Measurements from ENCODE around the gene UBE2J2.

UBE2J2 gene

GRCh38 chr1:1313500-1314236, 40.0 kb upstream of the UBE2J2 start:
- H3K79me2 ChIP-seq (ENCODE audit: control insufficient read depth, low read length), result peaks cover 33% of the 10 kb centered on the region
- 0 out of 2 replicates have a peak, but pooled peaks cover 3% of the 10 kb centered on the region for H4K20me1 ChIP-seq (ENCODE audit: control insufficient read depth, insufficient read depth, low read depth, low read length)
- H3K4me3 ChIP-seq (ENCODE audit: low read length), result no peak overlapping the region
- no peaks in the 10 kb centered on the region for H3K9me3 ChIP-seq (ENCODE audit: control insufficient read depth, insufficient read depth, low read length)
- peaks cover 70% of the 10 kb centered on the region for H3K36me3 ChIP-seq (ENCODE audit: control insufficient read depth, low read length)
- peaks cover 9% of the 10 kb centered on the region for H3K4me1 ChIP-seq (ENCODE audit: control insufficient read depth, low read length)
- TF ChIP-seq EZH2phosphoT487 (IDR thresholded peaks at IDR 0.05; ENCODE audit: borderline replicate concordance, low read length) (no peak), CTCF (IDR thresholded peaks at IDR 0.05; ENCODE audit: low read depth, low read length, poor library complexity, severe bottlenecking) (no peak)
- H3K27me3 ChIP-seq (ENCODE audit: control insufficient read depth, low read length), result no peaks in the 10 kb centered on the region
- no peaks in the 10 kb centered on the region for H3K9me2 ChIP-seq (replicated peaks; ENCODE audit: control insufficient read depth, low read length)
- no peak overlapping the region for H3K27ac ChIP-seq (ENCODE audit: low read depth, low read length)
- peaks cover 11% of the 10 kb centered on the region; the same call in 1 of the 2 replicates for H3F3A ChIP-seq (ENCODE audit: control insufficient read depth, insufficient read depth)
- H3K4me2 ChIP-seq (ENCODE audit: low read length), result no peak overlapping the region

- Histone ChIP-seq H3K27ac (ENCODE audit: low read depth, low read length) (no peak overlapping the region), H3K9me3 (ENCODE audit: control insufficient read depth, insufficient read depth, low read length) (no peaks in the 10 kb centered on the region), H3K4me1 (ENCODE audit: control insufficient read depth, low read length) (peaks cover 9% of the 10 kb centered on the region), H4K20me1 (ENCODE audit: control insufficient read depth, insufficient read depth, low read depth, low read length) (0 out of 2 replicates have a peak, but pooled peaks cover 3% of the 10 kb centered on the region), H3K79me2 (ENCODE audit: control insufficient read depth, low read length) (peaks cover 35% of the 10 kb centered on the region), H3K36me3 (ENCODE audit: control insufficient read depth, low read length) (peaks cover 64% of the 10 kb centered on the region), H3K9me2 (replicated peaks; ENCODE audit: control insufficient read depth, low read length) (no peaks in the 10 kb centered on the region), H3F3A (ENCODE audit: control insufficient read depth, insufficient read depth) (peaks cover 5% of the 10 kb centered on the region; the same call in 1 of the 2 replicates), H3K4me3 (ENCODE audit: low read length) (no peak overlapping the region), H3K27me3 (ENCODE audit: control insufficient read depth, low read length) (no peaks in the 10 kb centered on the region), H3K4me2 (ENCODE audit: low read length) (no peak overlapping the region)
- no peak for TF ChIP-seq CTCF (IDR thresholded peaks at IDR 0.05; ENCODE audit: low read depth, low read length, poor library complexity, severe bottlenecking)
- TF ChIP-seq EZH2phosphoT487 (IDR thresholded peaks at IDR 0.05; ENCODE audit: borderline replicate concordance, low read length), result no peak
Measured at GRCh38 chr1:1312450-1313314, 39.0 kb upstream of the UBE2J2 start.

- no peak overlapping the region for H3K27ac ChIP-seq (ENCODE audit: low read depth, low read length)
- no peak overlapping the region for H3K4me2 ChIP-seq (ENCODE audit: low read length)
- H3K9me3 ChIP-seq (ENCODE audit: control insufficient read depth, insufficient read depth, low read length), result no peaks in the 10 kb centered on the region
- H3K9me2 ChIP-seq (replicated peaks; ENCODE audit: control insufficient read depth, low read length), result no peaks in the 10 kb centered on the region
- no peaks in the 10 kb centered on the region for H3K27me3 ChIP-seq (ENCODE audit: control insufficient read depth, low read length)
- H3K4me3 ChIP-seq (ENCODE audit: low read length), result no peak overlapping the region
- peaks cover 45% of the 10 kb centered on the region for H3K79me2 ChIP-seq (ENCODE audit: control insufficient read depth, low read length)
- peaks cover 18% of the 10 kb centered on the region for H3K4me1 ChIP-seq (ENCODE audit: control insufficient read depth, low read length)
- peaks cover 59% of the 10 kb centered on the region for H3K36me3 ChIP-seq (ENCODE audit: control insufficient read depth, low read length)
- TF ChIP-seq CTCF (IDR thresholded peaks at IDR 0.05; ENCODE audit: low read depth, low read length, poor library complexity, severe bottlenecking), result no peak
- 0 out of 2 replicates have a peak, but pooled peaks cover 3% of the 10 kb centered on the region for H4K20me1 ChIP-seq (ENCODE audit: control insufficient read depth, insufficient read depth, low read depth, low read length)
- peaks cover 2% of the 10 kb centered on the region; the same call in 1 of the 2 replicates for H3F3A ChIP-seq (ENCODE audit: control insufficient read depth, insufficient read depth)
Measured at GRCh38 chr1:1311107-1312104, 37.8 kb upstream of the UBE2J2 start.
